Endothelial cell (in vitro differentiated cells): ENCODE results near the gene YAP1. TPM values are rescaled to one million over a fixed set of nuclear protein-coding genes. Genes with fewer than 3 reads are reported as not detected.

Experiments
- DNase-seq: peaks from one replicate; pipeline ENCODE4 v3.0.0; 2021; ENCODE audit warnings: low spot score
- H3K27ac Mint-ChIP-seq: one replicate; pipeline ENCODE4 v1.8.0; 2021; ENCODE audit warnings: mixed read lengths, inconsistent platforms; ENCODE audit not compliant: unreplicated experiment
- H3K27me3 Mint-ChIP-seq: one replicate; pipeline ENCODE4 v1.8.0; 2021; ENCODE audit warnings: mild to moderate bottlenecking, moderate library complexity, mixed read lengths, inconsistent platforms; ENCODE audit not compliant: unreplicated experiment
- H3K36me3 Mint-ChIP-seq: one replicate; pipeline ENCODE4 v1.8.0; 2021; ENCODE audit warnings: mild to moderate bottlenecking, low read depth, mixed read lengths, inconsistent platforms; ENCODE audit not compliant: unreplicated experiment
- H3K4me1 Mint-ChIP-seq: one replicate; pipeline ENCODE4 v1.8.0; 2021; ENCODE audit warnings: mild to moderate bottlenecking, mixed read lengths, inconsistent platforms; ENCODE audit not compliant: unreplicated experiment
- H3K4me3 Mint-ChIP-seq: one replicate; pipeline ENCODE4 v1.8.0; 2021; ENCODE audit warnings: mild to moderate bottlenecking, mixed read lengths, inconsistent platforms; ENCODE audit not compliant: unreplicated experiment
- H3K9me3 Mint-ChIP-seq: one replicate; pipeline ENCODE4 v1.8.0; 2021; ENCODE audit warnings: mixed read lengths, inconsistent platforms; ENCODE audit not compliant: unreplicated experiment
- CTCF ChIP-seq: fragments of 200-600 bp; sonication (generic); IDR thresholded peaks from one replicate; pipeline ENCODE4 v1.5.0; 2021; ENCODE audit warnings: antibody characterized with exemption; ENCODE audit not compliant: unreplicated experiment
- total RNA-seq: library from RNA; stranded (reverse); fragmentation: NEBNext Ultra II Directional; extraction: Animal tissue kit (Norgen Biotek cat#: 25700); gene quantifications from one replicate; pipeline ENCODE4 v1.2.1, GENCODE V29; 2021; ENCODE audit not compliant: unreplicated experiment

Gene YAP1
- total RNA-seq, 1 donor from 2014 or later: 158 TPM

GRCh38 chr11:102267609-102268008 lies 157.4 kb downstream of the YAP1 start:
- peaks cover 11% of the 10 kb centered on the region for H3K4me1 Mint-ChIP-seq
- H3K4me3 Mint-ChIP-seq: no peak overlapping the region
- no peak for DNase-seq
- no peaks in the 10 kb centered on the region for H3K9me3 Mint-ChIP-seq
- H3K27me3 Mint-ChIP-seq: no peaks in the 10 kb centered on the region
- H3K36me3 Mint-ChIP-seq: no peaks in the 10 kb centered on the region
- no peak for TF ChIP-seq CTCF
- no peak overlapping the region for H3K27ac Mint-ChIP-seq

- H3K9me3 Mint-ChIP-seq: no peaks in the 10 kb centered on the region
- DNase-seq: peak; percentile 62
- no peaks in the 10 kb centered on the region for H3K36me3 Mint-ChIP-seq
- no peak overlapping the region for H3K27ac Mint-ChIP-seq
- H3K27me3 Mint-ChIP-seq: no peaks in the 10 kb centered on the region
- TF ChIP-seq CTCF: no peak
- H3K4me3 Mint-ChIP-seq: peak overlapping the region; percentile 60
- peaks cover 11% of the 10 kb centered on the region for H3K4me1 Mint-ChIP-seq
Observed at GRCh38 chr11:102268083-102268984, 158.1 kb downstream of the YAP1 start.

- Mint-ChIP-seq H3K27me3 (no peaks in the 10 kb centered on the region), H3K4me3 (peak overlapping the region; percentile 60), H3K27ac (no peak overlapping the region), H3K9me3 (no peaks in the 10 kb centered on the region), H3K36me3 (no peaks in the 10 kb centered on the region), H3K4me1 (peaks cover 11% of the 10 kb centered on the region)
- no peak for TF ChIP-seq CTCF
- no peak for DNase-seq
Observed at GRCh38 chr11:102268985-102269470, 158.8 kb downstream of the YAP1 start.

- H3K4me1 Mint-ChIP-seq: peaks cover 11% of the 10 kb centered on the region
- H3K36me3 Mint-ChIP-seq: no peaks in the 10 kb centered on the region
- no peak for TF ChIP-seq CTCF
- no peak for DNase-seq
- H3K9me3 Mint-ChIP-seq: no peaks in the 10 kb centered on the region
- H3K4me3 Mint-ChIP-seq: no peak overlapping the region
- H3K27me3 Mint-ChIP-seq: no peaks in the 10 kb centered on the region
- H3K27ac Mint-ChIP-seq: no peak overlapping the region
Observed at GRCh38 chr11:102269927-102270326, 159.7 kb downstream of the YAP1 start.

GRCh38 chr11:102272047-102272824 lies 162.0 kb downstream of the YAP1 start:
- DNase-seq: no peak
- no peak overlapping the region for H3K4me3 Mint-ChIP-seq
- no peaks in the 10 kb centered on the region for H3K9me3 Mint-ChIP-seq
- H3K27me3 Mint-ChIP-seq: peaks cover 3% of the 10 kb centered on the region
- H3K27ac Mint-ChIP-seq: no peak overlapping the region
- TF ChIP-seq CTCF: no peak
- H3K36me3 Mint-ChIP-seq: peaks cover 6% of the 10 kb centered on the region
- H3K4me1 Mint-ChIP-seq: peaks cover 28% of the 10 kb centered on the region
